H1 (cell line): ENCODE data around the gene PLD5. TPM values are rescaled to one million over a fixed set of nuclear protein-coding genes. Genes with fewer than 3 reads are reported as not detected.

ENCODE experiments used
- CTCF ChIA-PET: fragments of 300-600 bp; sonication (Branson Sonifier 250); formaldehyde crosslinking; loops from one replicate; lab custom pipeline; 2021; ENCODE audit not compliant: partially characterized antibody; lab: Charles Lee
- POLR2A ChIA-PET: fragments of 300-600 bp; sonication (Branson Sonifier 250); formaldehyde crosslinking; loops from one replicate; lab custom pipeline; 2021; ENCODE audit warnings: inconsistent platforms; ENCODE audit not compliant: partially characterized antibody; lab: Charles Lee
- DNase-seq, 2 experiments: peaks; one replicate each; pipeline versions ENCODE4 v3.0.0 to v3.0.0-alpha.2; 2010 to 2022; ENCODE audit warnings: low spot score in 2 of 2, low read depth in 1 of 2, mixed read lengths in 1 of 2
- FAIRE-seq: peaks from 2 replicates; lab custom pipeline; 2011; peaks lifted over from hg19 to GRCh38; lab: Jason Lieb, UNC
- H2AFZ ChIP-seq: 2 replicates; pipeline ENCODE4 v1.8.1; 2012; ENCODE audit warnings: low read length, inconsistent platforms
- H2AK5ac ChIP-seq: 2 replicates; pipeline ENCODE4 v1.6.1; 2013; ENCODE audit warnings: low read depth, low read length
- H2BK120ac ChIP-seq: replicated peaks from 2 replicates; pipeline ENCODE3; 2013; ENCODE audit warnings: low read depth, low read length, inconsistent platforms
- H2BK12ac ChIP-seq: 2 replicates; pipeline ENCODE4 v1.6.1; 2013; ENCODE audit warnings: low read depth, low read length
- H2BK15ac ChIP-seq: 2 replicates; pipeline ENCODE4 v1.6.1; 2013; ENCODE audit warnings: low read length
- H2BK20ac ChIP-seq: 2 replicates; pipeline ENCODE4 v1.6.1; 2013; ENCODE audit warnings: low read length
- H2BK5ac ChIP-seq: 2 replicates; pipeline ENCODE4 v1.6.1; 2013; ENCODE audit warnings: low read depth, low read length
- H3K14ac ChIP-seq: 2 replicates; pipeline ENCODE4 v1.6.1; 2013; ENCODE audit warnings: inconsistent platforms; ENCODE audit not compliant: insufficient read length
- H3K18ac ChIP-seq: 2 replicates; pipeline ENCODE4 v1.6.1; 2013; ENCODE audit warnings: low read length; ENCODE audit errors: extremely low read depth
- H3K23ac ChIP-seq: 2 replicates; pipeline ENCODE4 v1.6.1; 2013; ENCODE audit warnings: inconsistent platforms; ENCODE audit not compliant: insufficient read length
- H3K23me2 ChIP-seq: 2 replicates; pipeline ENCODE4 v1.6.1; 2013; ENCODE audit warnings: low read depth, low read length
- H3K27ac ChIP-seq: 2 replicates; pipeline ENCODE4 v1.6.1; 2011; ENCODE audit warnings: low read depth, low read length, inconsistent platforms
- H3K27me3 ChIP-seq, 4 experiments: replicated peaks in 1 of 4; 1 replicate in 1 of 4; 2 replicates in 3 of 4; pipeline versions ENCODE4 v1.6.1 to v1.8.1; 2011 to 2013; ENCODE audit warnings: low read length in 3 of 4, mild to moderate bottlenecking in 3 of 4, inconsistent platforms in 2 of 4, mixed read lengths in 2 of 4, moderate library complexity in 1 of 4; ENCODE audit not compliant: control insufficient read depth in 3 of 4, insufficient read depth in 3 of 4; ENCODE audit errors: extremely low read depth in 1 of 4
- H3K36me3 ChIP-seq, 4 experiments: 2 replicates each; pipeline versions ENCODE4 v1.6.1 to v1.8.1; 2011 to 2013; ENCODE audit warnings: mild to moderate bottlenecking in 4 of 4, low read length in 3 of 4, moderate library complexity in 2 of 4, control low read depth in 1 of 4, inconsistent platforms in 1 of 4; ENCODE audit not compliant: insufficient read depth in 4 of 4, control insufficient read depth in 2 of 4
- H3K4ac ChIP-seq: replicated peaks from 2 replicates; pipeline ENCODE3; 2013; ENCODE audit warnings: low read length, low read depth, mixed read lengths, inconsistent platforms; ENCODE audit not compliant: insufficient read length
- H3K4me1 ChIP-seq, 4 experiments: replicated peaks in 1 of 4; 1 replicate in 1 of 4; 2 replicates in 3 of 4; pipeline versions ENCODE4 v1.6.1 to v1.8.1; 2011 to 2013; ENCODE audit warnings: low read length in 3 of 4, inconsistent platforms in 2 of 4, mixed read lengths in 1 of 4; ENCODE audit not compliant: insufficient read depth in 4 of 4, control insufficient read depth in 3 of 4
- H3K4me2 ChIP-seq, 2 experiments: 2 replicates each; pipeline versions ENCODE4 v1.6.1 to v1.8.1; 2011 to 2013; ENCODE audit warnings: low read depth in 2 of 2, low read length in 2 of 2, control low read depth in 1 of 2, inconsistent platforms in 1 of 2, mild to moderate bottlenecking in 1 of 2; ENCODE audit not compliant: insufficient read depth in 1 of 2
- H3K4me3 ChIP-seq, 4 experiments: fragments of 200-600, 300-600 bp in 1 of 4; sonication (generic), shearing (Covaris generic), sonication (Bioruptor Twin) in 1 of 4; 2 replicates each; pipeline versions ENCODE4 v1.5.1 to v1.8.1; 2011 to 2016; ENCODE audit warnings: low read length in 4 of 4, low read depth in 3 of 4, control low read depth in 2 of 4, inconsistent platforms in 2 of 4, mild to moderate bottlenecking in 2 of 4, mixed read lengths in 1 of 4, moderate library complexity in 1 of 4; ENCODE audit not compliant: insufficient read depth in 2 of 4; ENCODE audit errors: extremely low read depth in 1 of 4
- H3K56ac ChIP-seq: replicated peaks from 2 replicates; pipeline ENCODE3; 2013; ENCODE audit warnings: low read depth, mild to moderate bottlenecking, mixed read lengths, low read length, inconsistent platforms; ENCODE audit not compliant: insufficient read length
- H3K79me1 ChIP-seq: 2 replicates; pipeline ENCODE4 v1.6.1; 2013; ENCODE audit warnings: low read depth, low read length, control low read depth
- H3K79me2 ChIP-seq, 2 experiments: 2 replicates each; pipeline versions ENCODE4 v1.6.1 to v1.8.1; 2012 to 2013; ENCODE audit warnings: low read length in 2 of 2, mild to moderate bottlenecking in 2 of 2, inconsistent platforms in 1 of 2; ENCODE audit not compliant: insufficient read depth in 2 of 2, control insufficient read depth in 1 of 2
- H3K9ac ChIP-seq, 4 experiments: replicated peaks in 1 of 4; 1 replicate in 1 of 4; 2 replicates in 3 of 4; pipeline versions ENCODE4 v1.6.1 to v1.8.1; 2011 to 2013; ENCODE audit warnings: low read depth in 3 of 4, low read length in 3 of 4, control low read depth in 2 of 4, mild to moderate bottlenecking in 2 of 4, moderate library complexity in 2 of 4, inconsistent platforms in 1 of 4; ENCODE audit errors: extremely low read depth in 1 of 4
- H3K9me3 ChIP-seq, 2 experiments: 2 replicates each; pipeline versions ENCODE4 v1.6.1 to v1.8.1; 2012 to 2013; ENCODE audit warnings: mild to moderate bottlenecking in 2 of 2, moderate library complexity in 2 of 2, control low read depth in 1 of 2, inconsistent platforms in 1 of 2, low read depth in 1 of 2, low read length in 1 of 2, mixed read lengths in 1 of 2; ENCODE audit not compliant: insufficient read depth in 2 of 2
- H4K20me1 ChIP-seq, 2 experiments: replicated peaks in 1 of 2; 2 replicates each; pipeline versions ENCODE3 to v1.8.1; 2011 to 2013; ENCODE audit warnings: inconsistent platforms in 2 of 2, low read length in 2 of 2, mild to moderate bottlenecking in 1 of 2; ENCODE audit not compliant: insufficient read depth in 2 of 2, control insufficient read depth in 1 of 2
- H4K5ac ChIP-seq: 2 replicates; pipeline ENCODE4 v1.6.1; 2013; ENCODE audit warnings: low read length, low read depth, mixed read lengths, inconsistent platforms; ENCODE audit not compliant: insufficient read length
- H4K8ac ChIP-seq: 2 replicates; pipeline ENCODE4 v1.8.0; 2013; ENCODE audit warnings: mild to moderate bottlenecking, moderate library complexity, low read length, inconsistent platforms; ENCODE audit not compliant: insufficient read depth; ENCODE audit errors: extremely low read depth
- H4K91ac ChIP-seq: replicated peaks from 2 replicates; pipeline ENCODE3; 2013; ENCODE audit warnings: low read length, mixed read lengths, inconsistent platforms; ENCODE audit not compliant: insufficient read length
- CBX8 ChIP-seq: fragments of 300-800, 300-1000 bp; sonication (generic); IDR thresholded peaks from 2 replicates; pipeline ENCODE4 v1.7.1; 2016; ENCODE audit warnings: low read depth, low read length, borderline replicate concordance
- CTCF ChIP-seq, 3 experiments: IDR thresholded peaks; 1 replicate in 2 of 3; 2 replicates in 1 of 3; pipeline versions ENCODE4 v1.5.1 to v1.6.1; 2011; ENCODE audit warnings: low read length in 3 of 3, mild to moderate bottlenecking in 3 of 3, inconsistent platforms in 2 of 3, low read depth in 1 of 3, moderate library complexity in 1 of 3; ENCODE audit not compliant: insufficient read depth in 1 of 3; ENCODE audit errors: control extremely low read depth in 1 of 3
- RFX5 ChIP-seq: IDR thresholded peaks from 2 replicates; pipeline ENCODE4 v1.6.1; 2011; ENCODE audit warnings: low read depth, low read length, improper control_type of control experiment, borderline replicate concordance
- SUZ12 ChIP-seq: fragments of 200-600 bp; sonication (generic); IDR thresholded peaks from 2 replicates; pipeline ENCODE4 v1.6.1; 2012; ENCODE audit warnings: mild to moderate bottlenecking, inconsistent platforms, low read length, moderate library complexity, mixed read lengths
- WGBS, 2 experiments: shearing (Covaris generic) in 1 of 2; methylation state at CpG; one replicate each; pipeline versions ENCODE4 v1.1.6 to v1.1.7; 2013 to 2015; ENCODE audit warnings: low lambda C conversion rate in 2 of 2, mixed read lengths in 2 of 2, inconsistent platforms in 1 of 2, low coverage in 1 of 2, missing lambda C conversion rate in 1 of 2; ENCODE audit not compliant: insufficient replicate concordance in 2 of 2, insufficient coverage in 1 of 2, insufficient read length in 1 of 2; ENCODE audit errors: extremely low coverage in 1 of 2, missing lambda C conversion rate in 1 of 2; 5-methylcytosine and 5-hydroxymethylcytosine counted together
- polyA plus RNA-seq, 7 experiments: library from polyadenylated mRNA; depleted of rRNA in 3 of 7; stranded (reverse) in 5 of 7; unstranded in 2 of 7; fragments of >200 nt in 5 of 7; fragments of 200-250 nt in 2 of 7; gene quantifications; 1 replicate in 5 of 7; 2 replicates in 1 of 7; 4 replicates in 1 of 7; pipeline versions ENCODE4 v1.2.1 to v1.2.3, GENCODE V29; 2011 to 2013; ENCODE audit warnings: missing spikeins in 2 of 7, mixed read lengths in 2 of 7
- total RNA-seq: library from RNA; stranded (reverse); fragmentation: NEBNext Ultra II Directional; extraction: Animal tissue kit (Norgen Biotek cat#: 25700); gene quantifications from 2 replicates; pipeline ENCODE4 v1.2.1, GENCODE V29; 2021

The PLD5 gene
- total and polyA plus RNA-seq, 2 of the 8 experiments (the other 6 are each of a cell fraction or from before 2014, with no cell fraction given) = 0.86 to 8.5 TPM

GRCh38 chr1:242216368-242216767, 308.1 kb downstream of the PLD5 start:
- ChIA-PET CTCF (no interaction called here), POLR2A (no interaction called here)
- Histone ChIP-seq H3K9ac (no peak overlapping the region), H2AFZ (no peak overlapping the region), H2BK12ac (no peak overlapping the region), H4K5ac (no peak overlapping the region), H2BK120ac (no peak overlapping the region), H4K91ac (no peak overlapping the region), H3K79me1 (no peaks in the 10 kb centered on the region), H3K4me1 (peaks cover 6 to 22% (median 17%) of the 10 kb centered on the region in 4 experiments), H3K23ac (no peak overlapping the region), H3K23me2 (no peaks in the 10 kb centered on the region), H3K4me2 (no peak overlapping the region), H3K27ac (no peak overlapping the region), H3K14ac (no peak overlapping the region), H3K27me3 (no peaks in the 10 kb centered on the region), H4K8ac (no peak overlapping the region), H2AK5ac (no peak overlapping the region), H2BK20ac (no peak overlapping the region), H3K79me2 (no peaks in the 10 kb centered on the region), H2BK5ac (no peak overlapping the region), H3K56ac (no peak overlapping the region), H3K36me3 (peaks cover 0 to 13% (median 2%) of the 10 kb centered on the region in 4 experiments; a peak in 4 of 8 replicates), H3K18ac (no peak overlapping the region), H3K9me3 (peaks cover 17 to 35% of the 10 kb centered on the region in 2 experiments), H3K4ac (no peak overlapping the region), H2BK15ac (no peak overlapping the region), H4K20me1 (no peaks in the 10 kb centered on the region), H3K4me3 (no peak overlapping the region)
- FAIRE-seq (no peak), DNase-seq (no peak)
- TF ChIP-seq SUZ12 (no peak), RFX5 (no peak), CBX8 (no peak), CTCF (IDR thresholded peaks at IDR 0.05; ENCODE audit: control extremely low read depth in 1 of 3, insufficient read depth in 1 of 3, low read depth in 1 of 3, low read length in 3 of 3) (no peak)
- WGBS, 2 experiments = 66% methylated on average over 4 of the region's 4 CpGs; no CpG with 5 or more reads in 1 of the 2 experiments
